ENCODE measurements around the gene CACYBP.
"Not testable (repeated sequence)": the region's sequence is repeated elsewhere in the genome, so short reads cannot be mapped to it uniquely, and the experiment has no call there.

DNA sequence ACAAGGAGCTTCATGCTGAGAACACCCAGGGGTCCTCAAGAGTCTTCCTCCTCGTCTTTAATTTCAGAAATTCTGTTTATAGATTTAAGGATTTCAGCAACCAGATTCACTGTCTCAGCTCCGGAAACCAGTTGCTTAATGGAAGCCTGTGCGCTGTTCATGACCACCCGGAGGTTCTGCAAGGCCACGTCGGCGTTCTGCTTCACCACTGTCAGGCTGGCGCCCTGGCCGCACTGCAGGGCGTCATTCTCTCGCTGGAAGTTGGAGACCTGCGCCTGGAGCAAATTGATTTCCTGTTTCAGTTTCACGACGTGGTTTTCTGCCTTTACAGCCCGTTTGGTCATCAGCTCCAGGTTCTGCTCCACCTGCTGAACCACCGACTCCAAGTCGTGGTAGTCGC is 44.8 kb downstream of the CACYBP start:
- TF ChIP-seq ZNF274 (IDR thresholded peaks at IDR 0.05; ENCODE audit: low read depth, low read length); YY1 (IDR thresholded peaks at IDR 0.05; ENCODE audit: insufficient read depth, insufficient read length); SUZ12 (IDR thresholded peaks at IDR 0.05; ENCODE audit: extremely low read depth, insufficient read depth, insufficient read length): not testable (repeated sequence)
